H1 (cell line): ENCODE data around the gene TPRN. TPM values are rescaled to one million over a fixed set of nuclear protein-coding genes. Genes with fewer than 3 reads are reported as not detected.

Experiments used
- EGR1 ChIP-seq: IDR thresholded peaks from 2 replicates; pipeline ENCODE4 v1.6.1; 2011; ENCODE audit warnings: low read depth, low read length, borderline replicate concordance
- HDAC2 ChIP-seq, 2 experiments: fragments of 300-600 bp in 1 of 2; sonication (generic) in 1 of 2; IDR thresholded peaks; 2 replicates each; pipeline ENCODE4 v1.6.1; 2011 to 2012; ENCODE audit warnings: low read depth in 2 of 2, low read length in 2 of 2, mild to moderate bottlenecking in 2 of 2, moderate library complexity in 2 of 2, borderline replicate concordance in 1 of 2, inconsistent platforms in 1 of 2
- polyA plus RNA-seq, 7 experiments: library from polyadenylated mRNA; depleted of rRNA in 3 of 7; stranded (reverse) in 5 of 7; unstranded in 2 of 7; fragments of >200 nt in 5 of 7; fragments of 200-250 nt in 2 of 7; gene quantifications; 1 replicate in 5 of 7; 2 replicates in 1 of 7; 4 replicates in 1 of 7; pipeline versions ENCODE4 v1.2.1 to v1.2.3, GENCODE V29; 2011 to 2013; ENCODE audit warnings: missing spikeins in 2 of 7, mixed read lengths in 2 of 7
- total RNA-seq: library from RNA; stranded (reverse); fragmentation: NEBNext Ultra II Directional; extraction: Animal tissue kit (Norgen Biotek cat#: 25700); gene quantifications from 2 replicates; pipeline ENCODE4 v1.2.1, GENCODE V29; 2021

The TPRN gene
- total and polyA plus RNA-seq, 2 of the 8 experiments (the other 6 are each of a cell fraction or from before 2014, with no cell fraction given): 9.7 to 23.2 TPM

- TF ChIP-seq EGR1: no peak
- no peak for TF ChIP-seq HDAC2 (IDR thresholded peaks at IDR 0.05; ENCODE audit: borderline replicate concordance in 1 of 2, low read depth in 2 of 2, low read length in 2 of 2)
- TF ChIP-seq, all 59 proteins: peak for 0
Measured at GRCh38 chr9:137228968-137229896, 28.7 kb upstream of the TPRN start (continued).
